Measurements from ENCODE around the gene TRMT10C. TPM values are rescaled to one million over a fixed set of nuclear protein-coding genes. Genes with fewer than 3 reads are reported as not detected.

Gene TRMT10C
- polyA plus RNA-seq, 3 donors = 4.1 to 21.0 (median 14.6) TPM

- no peak overlapping the region for H2AFZ ChIP-seq (ENCODE audit: insufficient read depth, low read depth, low read length, poor library complexity, severe bottlenecking)
- TF ChIP-seq CTCF (IDR thresholded peaks at IDR 0.05) = no peak
- H3K79me2 ChIP-seq (ENCODE audit: insufficient read depth, low read length) = peaks cover 36% of the 10 kb centered on the region
- H3K4me1 Mint-ChIP-seq = peaks cover 22% of the 10 kb centered on the region
- peaks cover 0 to 4% (median 3%) of the 10 kb centered on the region in 3 donors for H3K27me3 Mint-ChIP-seq (ENCODE audit: low read depth in 3 of 3)
- no peak overlapping the region for H3K4me3 Mint-ChIP-seq
- H3K9me3 ChIP-seq (replicated peaks in 1 of 2; ENCODE audit: control insufficient read depth in 1 of 2, insufficient read depth in 1 of 2, low read length in 2 of 2) = no peaks in the 10 kb centered on the region
- no peak overlapping the region for H3K9ac ChIP-seq (ENCODE audit: insufficient read depth, low read length, poor library complexity, severe bottlenecking)
- H3K4me2 ChIP-seq (replicated peaks; ENCODE audit: extremely low read depth, low read length, poor library complexity, severe bottlenecking) = no peak overlapping the region
- H4K20me1 ChIP-seq (ENCODE audit: insufficient read depth, low read length) = peaks cover 23% of the 10 kb centered on the region
- H3K27ac ChIP-seq (ENCODE audit: low read depth in 1 of 2, low read length in 2 of 2) = no peak overlapping the region
- peaks cover 17 to 26% of the 10 kb centered on the region in 2 donors for H3K36me3 ChIP-seq (replicated peaks in 1 of 2; ENCODE audit: control insufficient read depth in 1 of 2, insufficient read depth in 2 of 2, low read length in 2 of 2)
- no peaks in the 10 kb centered on the region for H3K27me3 ChIP-seq (ENCODE audit: control insufficient read depth in 2 of 2, insufficient read depth in 2 of 2, low read length in 2 of 2)
- peak overlapping the region in 1 of 7 donors; percentile 2 for H3K27ac Mint-ChIP-seq
- H3K36me3 Mint-ChIP-seq = peaks cover 27 to 37% of the 10 kb centered on the region in 2 donors
- WGBS (ENCODE audit: insufficient coverage) = 97% methylated on average over 3 of the region's 6 CpGs
- peaks cover 14 to 18% of the 10 kb centered on the region in 2 donors for H3K4me1 ChIP-seq (ENCODE audit: control insufficient read depth in 1 of 2, insufficient read depth in 2 of 2, low read length in 2 of 2)
- H3K9me3 Mint-ChIP-seq = no peaks in the 10 kb centered on the region
- intact Hi-C loops (cut with micrococcal nuclease) = loop anchor here in 1 of 2 donors (10.0 kb wide), 1 partner anchor 53 kb away; the partner anchor contains the start of gene SENP7
- no peak for DNase-seq
- no peak overlapping the region for H3K4me3 ChIP-seq (replicated peaks in 1 of 3; ENCODE audit: low read depth in 2 of 3, low read length in 3 of 3)
These were observed 6.1 kb downstream of the TRMT10C start for GRCh38 chr3:101567528-101568317.

GRCh38 chr3:101571028-101571895, 9.6 kb downstream of the TRMT10C start:
- Histone ChIP-seq H3K4me3 (replicated peaks in 1 of 3; ENCODE audit: low read depth in 2 of 3, low read length in 3 of 3) (no peak overlapping the region), H3K4me1 (ENCODE audit: control insufficient read depth in 1 of 2, insufficient read depth in 2 of 2, low read length in 2 of 2) (peaks cover 14 to 25% of the 10 kb centered on the region in 2 donors), H3K9me3 (replicated peaks in 1 of 2; ENCODE audit: control insufficient read depth in 1 of 2, insufficient read depth in 1 of 2, low read length in 2 of 2) (no peaks in the 10 kb centered on the region), H3K79me2 (ENCODE audit: insufficient read depth, low read length) (peaks cover 25% of the 10 kb centered on the region), H3K36me3 (replicated peaks in 1 of 2; ENCODE audit: control insufficient read depth in 1 of 2, insufficient read depth in 2 of 2, low read length in 2 of 2) (peaks cover 7 to 8% of the 10 kb centered on the region in 2 donors), H3K9ac (ENCODE audit: insufficient read depth, low read length, poor library complexity, severe bottlenecking) (no peak overlapping the region), H3K4me2 (replicated peaks; ENCODE audit: extremely low read depth, low read length, poor library complexity, severe bottlenecking) (no peak overlapping the region), H3K27ac (ENCODE audit: low read depth in 1 of 2, low read length in 2 of 2) (no peak overlapping the region), H4K20me1 (ENCODE audit: insufficient read depth, low read length) (peaks cover 6% of the 10 kb centered on the region), H3K27me3 (ENCODE audit: control insufficient read depth in 2 of 2, insufficient read depth in 2 of 2, low read length in 2 of 2) (no peaks in the 10 kb centered on the region), H2AFZ (ENCODE audit: insufficient read depth, low read depth, low read length, poor library complexity, severe bottlenecking) (no peak overlapping the region)
- intact Hi-C loops (cut with micrococcal nuclease) = loop anchor here (5.0 to 10.0 kb wide), 3 partner anchors 116 to 1664 kb away; partner anchors contain the start of genes RPL24 (in 2 of the 2) and NXPE3 (in 1 of the 2)
- Mint-ChIP-seq H3K4me3 (no peak overlapping the region), H3K36me3 (peaks cover 12 to 16% of the 10 kb centered on the region in 2 donors), H3K27me3 (ENCODE audit: low read depth in 3 of 3) (peaks cover 0 to 4% (median 3%) of the 10 kb centered on the region in 3 donors), H3K9me3 (no peaks in the 10 kb centered on the region), H3K27ac (no peak overlapping the region), H3K4me1 (peaks cover 20% of the 10 kb centered on the region)
- DNase-seq = no peak
- 80% methylated on average over 3 of the region's 9 CpGs for WGBS (ENCODE audit: insufficient coverage)
- TF ChIP-seq CTCF (IDR thresholded peaks at IDR 0.05) = no peak

Measured in CD14-positive monocyte (primary cell).